CD4-positive, CD25-positive, alpha-beta regulatory T cell (primary cell): Measurements from ENCODE around the gene TAS2R46. TPM values are rescaled to one million over a fixed set of nuclear protein-coding genes. Genes with fewer than 3 reads are reported as not detected.

Experiments
- ATAC-seq, 2 donors: fragments of 150-1000 bp; cut with Tn5 transposase; one replicate each; pipeline ENCODE4 v1.10.0; 2021; ENCODE audit warnings: low read depth in 2 of 2, moderate number of reproducible peaks in 2 of 2, moderate library complexity in 1 of 2
- DNase-seq, 3 donors: peaks; one replicate each; pipeline versions ENCODE4 v3.0.0 to v3.0.0-alpha.2; 2012 to 2022; ENCODE audit warnings: mixed read lengths in 1 of 3
- H3K27ac ChIP-seq: one replicate; pipeline ENCODE4 v1.7.0; 2013; ENCODE audit warnings: mild to moderate bottlenecking, low read length; ENCODE audit not compliant: insufficient read depth, poor library complexity, severe bottlenecking
- H3K27me3 ChIP-seq: one replicate; pipeline ENCODE4 v1.7.0; 2013; ENCODE audit warnings: low read length; ENCODE audit not compliant: control insufficient read depth, insufficient read depth
- H3K36me3 ChIP-seq: one replicate; pipeline ENCODE4 v1.7.0; 2013; ENCODE audit warnings: mild to moderate bottlenecking, low read length, moderate library complexity; ENCODE audit not compliant: control insufficient read depth, insufficient read depth
- H3K4me1 ChIP-seq: 2 replicates; pipeline ENCODE4 v1.7.0; 2013; ENCODE audit warnings: mild to moderate bottlenecking, low read length; ENCODE audit not compliant: insufficient read depth, control insufficient read depth, poor library complexity, severe bottlenecking
- H3K4me3 ChIP-seq: one replicate; pipeline ENCODE4 v1.7.0; 2013; ENCODE audit warnings: low read depth, mild to moderate bottlenecking, low read length, moderate library complexity
- H3K9me3 ChIP-seq, 2 experiments: 1 replicate in 1 of 2; 2 replicates in 1 of 2; pipeline ENCODE4 v1.7.0; 2013; ENCODE audit warnings: low read length in 2 of 2, mild to moderate bottlenecking in 1 of 2, moderate library complexity in 1 of 2; ENCODE audit not compliant: control insufficient read depth in 2 of 2
- H3K27ac Mint-ChIP-seq, 3 donors: one replicate each; pipeline ENCODE4 v1.8.0; 2020 to 2022; ENCODE audit warnings: mild to moderate bottlenecking in 3 of 3, mixed read lengths in 3 of 3, moderate library complexity in 2 of 3
- H3K27me3 Mint-ChIP-seq: one replicate; pipeline ENCODE4 v1.8.0; 2022; ENCODE audit warnings: mild to moderate bottlenecking, mixed read lengths
- H3K36me3 Mint-ChIP-seq: one replicate; pipeline ENCODE4 v1.8.0; 2020; ENCODE audit warnings: mixed read lengths
- H3K4me1 Mint-ChIP-seq, 4 donors: one replicate each; pipeline ENCODE4 v1.8.0; 2020 to 2022; ENCODE audit warnings: mixed read lengths in 4 of 4, mild to moderate bottlenecking in 1 of 4
- H3K4me3 Mint-ChIP-seq, 4 donors: one replicate each; pipeline ENCODE4 v1.8.0; 2020 to 2022; ENCODE audit warnings: mild to moderate bottlenecking in 4 of 4, mixed read lengths in 4 of 4, moderate library complexity in 3 of 4
- H3K9me3 Mint-ChIP-seq, 7 donors: one replicate each; pipeline ENCODE4 v1.8.0; 2020 to 2022; ENCODE audit warnings: mixed read lengths in 7 of 7, mild to moderate bottlenecking in 3 of 7, moderate library complexity in 2 of 7
- polyA plus RNA-seq, 4 donors: library from polyadenylated mRNA; unstranded; fragments of 300-500 nt; fragmentation: Illumina TruSeq; gene quantifications; one replicate each; pipeline ENCODE4 v1.2.3, GENCODE V29; 2021
- total RNA-seq: library from RNA; stranded (reverse); gene quantifications from one replicate; pipeline ENCODE4 v1.2.3, GENCODE V29; 2022

Gene TAS2R46
- total and polyA plus RNA-seq, 5 donors from 2014 or later, result 0.26 to 2.8 TPM; not detected in 3

GRCh38 chr12:11014234-11014633 lies 47.9 kb downstream of the TAS2R46 start:
- Mint-ChIP-seq H3K4me3 (no peak overlapping the region), H3K27ac (no peak overlapping the region), H3K9me3 (peaks cover 0 to 1% (median 0%) of the 10 kb centered on the region in 7 donors), H3K27me3 (no peaks in the 10 kb centered on the region), H3K36me3 (peaks cover 21% of the 10 kb centered on the region), H3K4me1 (peaks cover 0 to 7% (median 6%) of the 10 kb centered on the region in 4 donors)
- Histone ChIP-seq H3K4me1 (no peaks in the 10 kb centered on the region), H3K27me3 (no peaks in the 10 kb centered on the region), H3K9me3 (no peaks in the 10 kb centered on the region), H3K36me3 (peaks cover 3% of the 10 kb centered on the region), H3K4me3 (no peak overlapping the region), H3K27ac (no peak overlapping the region)
- ATAC-seq, result no peak
- DNase-seq, result no peak

Other genes starting within 250 kb of the TAS2R46 start
- not detected for gene TAS2R10, start 235.9 kb downstream of the TAS2R46 start, total RNA-seq
- not detected for gene TAS2R10, start 235.9 kb downstream of the TAS2R46 start, polyA plus RNA-seq
- 1.6 TPM for gene PRR4, start 212.8 kb downstream of the TAS2R46 start, total RNA-seq
- 1 to 10 TPM in 2 of 4 donors, under 1 TPM in 2; 0.51 to 2.4 (median 1.0) TPM for gene PRR4, start 212.8 kb downstream of the TAS2R46 start, polyA plus RNA-seq
- 26.9 TPM for gene PRH1, start 178.0 kb downstream of the TAS2R46 start, total RNA-seq
- 10 to 100 TPM in 2 of 4 donors, 1 to 10 TPM in 2; 7.1 to 13.5 (median 8.8) TPM for gene PRH1, start 178.0 kb downstream of the TAS2R46 start, polyA plus RNA-seq
- 1.4 TPM for gene TAS2R13, start 152.7 kb downstream of the TAS2R46 start, total RNA-seq
- not detected for gene TAS2R13, start 152.7 kb downstream of the TAS2R46 start, polyA plus RNA-seq
- gene PRH2, start 133.1 kb downstream of the TAS2R46 start, total RNA-seq, result not detected
- not detected for gene PRH2, start 133.1 kb downstream of the TAS2R46 start, polyA plus RNA-seq
- 2.5 TPM for gene TAS2R14, start 123.0 kb downstream of the TAS2R46 start, total RNA-seq
- gene TAS2R14, start 123.0 kb downstream of the TAS2R46 start, polyA plus RNA-seq, result under 1 TPM; 0.26 to 0.96 (median 0.80) TPM
- gene TAS2R50, start 75.4 kb downstream of the TAS2R46 start, total RNA-seq, result 1.6 TPM
- not detected for gene TAS2R50, start 75.4 kb downstream of the TAS2R46 start, polyA plus RNA-seq
- gene TAS2R20, start 64.0 kb downstream of the TAS2R46 start, total RNA-seq, result 2.2 TPM
- gene TAS2R20, start 64.0 kb downstream of the TAS2R46 start, polyA plus RNA-seq, result under 1 TPM in 2 of 4 donors, not detected in 2; 0.12 to 0.39 TPM
- 1.2 TPM for gene TAS2R19, start 39.7 kb downstream of the TAS2R46 start, total RNA-seq
- gene TAS2R19, start 39.7 kb downstream of the TAS2R46 start, polyA plus RNA-seq, result under 1 TPM in 2 of 4 donors, not detected in 2; 0.32 to 0.73 TPM
- gene TAS2R31, start 30.9 kb downstream of the TAS2R46 start, total RNA-seq, result 4.2 TPM
- gene TAS2R31, start 30.9 kb downstream of the TAS2R46 start, polyA plus RNA-seq, result under 1 TPM in 3 of 4 donors, not detected in 1; 0.17 to 0.58 (median 0.47) TPM
- 0.79 TPM for gene TAS2R43, start 30.0 kb upstream of the TAS2R46 start, total RNA-seq
- gene TAS2R43, start 30.0 kb upstream of the TAS2R46 start, polyA plus RNA-seq, result not detected
- 7.2 TPM for gene TAS2R30, start 72.3 kb upstream of the TAS2R46 start, total RNA-seq
- not detected for gene TAS2R30, start 72.3 kb upstream of the TAS2R46 start, polyA plus RNA-seq
- gene SMIM10L1, start 108.9 kb upstream of the TAS2R46 start, total RNA-seq, result 9.3 TPM
- gene SMIM10L1, start 108.9 kb upstream of the TAS2R46 start, polyA plus RNA-seq, result 10 to 100 TPM in 2 of 4 donors, 1 to 10 TPM in 2; 6.3 to 15.1 (median 10.0) TPM
- not detected for gene TAS2R42, start 124.6 kb upstream of the TAS2R46 start, total RNA-seq
- gene TAS2R42, start 124.6 kb upstream of the TAS2R46 start, polyA plus RNA-seq, result not detected
- not detected for gene PRB3, start 207.4 kb upstream of the TAS2R46 start, total RNA-seq
- gene PRB3, start 207.4 kb upstream of the TAS2R46 start, polyA plus RNA-seq, result under 1 TPM in 1 of 4 donors, not detected in 3; 0.17 TPM
- gene PRB4, start 248.1 kb upstream of the TAS2R46 start, total RNA-seq, result not detected
- not detected for gene PRB4, start 248.1 kb upstream of the TAS2R46 start, polyA plus RNA-seq